Measurements from ENCODE around the gene AFF2.

AFF2 gene

DNA sequence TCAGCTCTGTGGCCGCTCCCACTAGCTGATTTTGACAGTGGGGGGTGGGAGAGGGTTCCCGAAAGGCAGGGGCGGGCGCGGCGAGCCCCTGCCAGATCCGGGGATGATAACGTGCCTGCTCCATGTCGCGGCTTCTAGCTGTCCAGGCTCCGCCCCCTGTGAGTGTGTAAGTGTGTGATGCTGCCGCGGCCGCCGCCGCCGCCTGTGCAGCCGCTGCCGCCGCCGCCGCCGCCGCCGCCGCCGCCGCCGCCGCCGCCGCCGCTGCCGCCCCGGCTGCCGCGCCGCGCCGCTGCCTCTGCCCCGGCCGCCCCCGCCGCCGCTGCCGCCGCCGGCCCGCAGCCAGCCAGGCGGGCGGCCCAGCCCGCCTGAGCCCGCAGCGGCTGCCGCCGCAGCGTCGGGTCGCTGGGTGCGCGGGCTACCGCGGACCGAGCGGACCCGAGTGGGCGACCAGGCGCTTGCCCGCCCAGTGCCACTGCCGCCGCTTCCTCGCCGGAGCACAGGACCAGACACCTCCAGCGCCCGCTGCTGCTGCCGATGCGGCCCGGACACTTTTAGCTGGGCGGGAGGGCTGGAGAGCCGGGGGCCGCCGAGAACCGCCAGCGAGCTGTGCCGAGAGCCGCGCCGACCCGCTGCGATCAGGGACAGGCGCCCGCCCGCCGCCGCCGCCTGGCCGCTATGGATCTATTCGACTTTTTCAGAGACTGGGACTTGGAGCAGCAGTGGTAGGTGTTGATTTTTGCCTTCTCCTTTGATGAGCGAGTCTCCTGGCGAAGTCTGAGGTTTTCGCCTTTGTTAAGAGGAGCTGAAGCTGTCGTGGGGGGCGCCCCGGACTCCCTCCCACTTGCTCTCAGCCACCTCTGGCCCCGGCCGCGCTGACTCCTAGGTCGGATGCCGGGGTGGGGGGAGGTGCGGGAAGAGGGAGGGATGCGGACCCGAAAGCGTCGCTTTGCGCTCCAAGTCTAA is at the start of gene AFF2:
TSS of gene AFF2 (plus strand) at position 195 of the 963 bp plus-strand sequence. CDS start at position 676, 481 bp downstream.
- DNase-seq = no peak

GRCh38 chrX:148457279-148457678 is 43.1 kb upstream of the AFF2 start:
- DNase-seq = no peak

DNA sequence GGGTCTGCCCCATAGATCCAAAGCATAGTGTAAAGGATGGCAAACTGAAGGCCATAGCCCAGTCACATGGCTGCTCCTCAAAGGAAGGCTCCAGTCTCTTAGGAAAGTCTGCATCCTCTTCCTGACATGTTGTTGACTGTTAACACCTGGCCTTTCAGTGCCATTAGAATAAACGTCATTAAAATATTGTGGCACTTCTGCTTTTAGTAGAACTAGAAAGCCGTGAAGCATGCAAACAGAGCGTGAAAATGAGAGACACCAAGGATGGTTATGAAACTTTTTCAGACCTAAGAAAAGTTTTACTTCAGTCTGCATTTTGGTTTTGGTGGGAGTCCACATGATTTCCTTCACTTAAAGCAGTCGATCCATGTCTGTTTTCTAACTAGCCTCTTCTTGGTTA is 41.1 kb upstream of the AFF2 start:
- no peak for DNase-seq

GRCh38 chrX:148466292-148466691 is 34.1 kb upstream of the AFF2 start:
- DNase-seq = no peak

DNA sequence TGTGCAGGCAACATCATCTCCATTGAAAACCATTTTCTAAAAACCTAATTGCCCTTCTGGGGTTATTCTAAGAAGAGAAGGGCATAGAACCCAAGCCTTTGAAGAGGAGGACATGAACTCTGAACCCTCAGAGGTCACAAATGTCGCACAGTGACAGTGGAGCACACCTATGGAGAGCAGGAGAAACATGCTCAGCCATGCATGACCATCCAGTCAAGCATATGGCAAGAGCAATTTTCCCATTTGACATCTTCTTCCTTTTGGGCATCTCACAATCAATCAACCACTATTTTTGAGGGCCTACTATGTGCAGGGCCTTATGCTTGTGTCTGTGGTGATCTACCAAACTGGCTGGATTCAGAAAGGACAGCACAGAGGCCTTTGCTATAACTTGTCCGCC is 30.1 kb upstream of the AFF2 start:
- DNase-seq = no peak

- no peak for DNase-seq
Observed at GRCh38 chrX:148474030-148474429, 26.4 kb upstream of the AFF2 start.

DNA sequence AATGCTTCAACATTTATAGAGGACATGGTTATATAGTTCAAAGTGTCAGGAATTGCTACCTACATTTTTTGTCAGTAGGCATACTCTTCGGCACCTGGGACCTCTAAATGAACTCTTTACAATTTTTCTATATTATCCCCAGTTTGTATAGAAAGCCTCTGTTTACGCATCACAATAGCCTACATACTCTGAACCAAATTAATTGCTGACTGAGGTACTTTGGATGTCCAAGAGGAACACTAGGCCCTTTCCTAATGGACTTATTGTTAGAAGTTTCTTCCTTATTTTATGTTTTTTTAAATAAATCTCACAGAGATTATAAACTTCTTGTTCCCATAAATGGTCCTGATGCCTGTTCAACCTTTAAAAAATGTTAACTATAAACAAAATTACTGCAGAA is 8.4 kb upstream of the AFF2 start:
- no peak for DNase-seq

DNA sequence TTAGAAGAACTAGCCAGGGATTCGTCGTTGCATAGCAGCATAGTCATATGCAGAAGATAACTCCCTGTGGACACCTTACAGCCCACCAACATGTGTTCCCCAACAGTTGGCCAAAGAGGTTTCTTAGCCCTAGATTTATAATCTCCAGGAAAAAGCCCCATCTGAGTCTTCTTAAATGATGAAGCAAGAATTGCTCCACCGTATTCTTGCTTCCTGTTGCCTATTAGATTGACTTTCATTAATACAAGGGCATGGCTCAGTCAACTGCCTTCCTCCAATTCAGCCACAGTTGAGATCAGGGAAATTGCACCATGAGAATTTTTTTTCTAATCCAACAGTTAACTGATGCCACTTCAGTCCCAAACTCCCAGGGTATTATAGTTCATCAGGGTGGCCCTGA is 5.2 kb upstream of the AFF2 start:
- DNase-seq = no peak

- DNase-seq = no peak
Observed at GRCh38 chrX:148498067-148498466, 2.4 kb upstream of the AFF2 start.

- DNase-seq = no peak
Observed at GRCh38 chrX:148499638-148500422, 587 bp upstream of the AFF2 start.

DNA sequence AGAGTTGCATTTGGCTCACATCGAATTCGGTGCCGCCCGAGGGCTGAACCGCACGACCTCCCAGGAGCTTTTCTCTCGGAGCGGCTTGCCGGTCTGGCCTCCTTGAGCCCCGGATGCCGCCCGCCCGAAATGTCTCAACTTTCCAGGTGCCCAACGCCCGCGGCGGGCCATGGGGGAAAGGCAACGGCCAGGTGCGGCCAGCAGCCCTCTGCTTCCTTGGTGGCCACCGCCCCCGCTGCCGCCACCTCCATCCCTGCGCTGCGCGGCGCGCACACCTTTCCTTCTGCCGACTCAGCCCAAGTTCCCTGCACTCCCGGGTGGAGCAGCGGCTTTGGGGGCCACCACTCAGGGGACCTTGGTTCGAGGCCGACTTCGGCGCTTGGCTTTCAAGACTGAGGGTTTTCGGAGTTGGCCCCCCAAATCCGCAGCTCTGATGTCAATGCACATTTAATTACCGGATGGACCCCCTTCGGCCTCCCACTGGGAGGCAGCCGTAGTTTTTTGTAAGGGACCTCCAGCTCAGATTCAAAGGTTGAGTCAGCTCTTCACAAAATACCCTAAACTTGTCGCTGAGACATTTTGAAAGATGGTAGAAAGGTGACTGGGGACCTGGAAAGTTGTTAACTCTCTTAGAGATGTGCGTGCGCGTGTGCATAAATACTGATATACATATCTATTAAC is 1.1 kb downstream of the AFF2 start:
- no peak for DNase-seq

DNA sequence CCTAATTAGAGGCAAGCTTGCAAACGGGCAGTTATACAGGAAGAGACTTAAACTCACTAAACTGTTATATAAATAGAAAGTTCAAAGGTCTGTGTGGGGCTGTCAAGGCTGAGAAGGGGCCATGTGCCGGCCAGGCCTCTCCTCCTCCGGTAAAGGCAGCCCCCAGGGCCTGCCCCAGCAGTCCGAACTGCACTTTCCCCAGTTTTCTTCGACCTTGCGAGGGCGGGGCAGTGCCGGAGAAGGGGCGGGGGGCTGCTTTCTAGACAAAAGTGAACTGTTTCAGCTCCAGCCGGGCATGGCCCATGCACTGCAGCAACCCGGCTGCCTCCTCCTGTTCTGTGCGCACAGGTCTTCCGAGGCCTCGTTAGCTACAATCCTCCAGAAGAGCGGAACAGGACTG is 4.1 kb downstream of the AFF2 start:
- DNase-seq = no peak

- no peak for DNase-seq
Observed at GRCh38 chrX:148507418-148507817, 7.0 kb downstream of the AFF2 start.

DNA sequence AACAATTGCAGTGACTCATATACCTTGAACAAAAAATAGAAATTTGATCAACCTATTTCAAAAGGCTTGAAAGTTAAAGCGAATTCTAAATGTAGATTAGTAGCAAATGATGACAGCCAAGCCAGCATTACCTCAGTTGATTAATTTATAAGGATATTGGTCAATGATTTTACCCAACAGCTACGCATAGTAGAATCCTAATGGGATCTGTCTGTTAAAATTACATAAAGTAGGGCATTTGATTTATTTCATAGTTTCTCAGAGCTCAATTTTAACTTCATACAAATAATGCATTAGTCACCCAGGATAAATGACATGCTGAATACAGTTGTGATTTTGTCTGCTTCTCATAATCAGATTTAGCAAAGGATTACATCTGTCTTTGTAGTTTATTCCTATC is 12.0 kb downstream of the AFF2 start:
- no peak for DNase-seq

- no peak for DNase-seq
Observed at GRCh38 chrX:148513661-148514060, 13.2 kb downstream of the AFF2 start.

DNA sequence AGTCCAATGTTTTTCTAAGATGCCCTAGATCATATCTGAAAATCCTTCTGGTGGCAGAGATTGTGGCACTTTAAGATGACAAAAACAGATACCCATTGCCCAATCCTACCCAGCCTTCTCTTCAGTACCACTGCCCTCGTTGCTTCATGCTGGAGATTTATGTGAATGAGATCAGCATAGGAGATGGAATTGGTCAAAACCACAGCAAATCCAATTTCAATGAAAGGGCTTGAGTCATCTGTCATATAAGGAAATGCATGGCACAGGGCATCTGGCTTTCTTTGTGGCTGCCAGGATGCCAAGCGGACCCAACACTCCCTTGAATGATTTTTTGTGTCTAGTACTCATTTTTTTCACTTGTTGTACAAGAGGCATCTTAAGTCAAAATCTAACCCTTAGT is 16.8 kb downstream of the AFF2 start:
- DNase-seq = no peak

- DNase-seq = no peak
Observed at GRCh38 chrX:148522006-148522405, 21.6 kb downstream of the AFF2 start.

DNA sequence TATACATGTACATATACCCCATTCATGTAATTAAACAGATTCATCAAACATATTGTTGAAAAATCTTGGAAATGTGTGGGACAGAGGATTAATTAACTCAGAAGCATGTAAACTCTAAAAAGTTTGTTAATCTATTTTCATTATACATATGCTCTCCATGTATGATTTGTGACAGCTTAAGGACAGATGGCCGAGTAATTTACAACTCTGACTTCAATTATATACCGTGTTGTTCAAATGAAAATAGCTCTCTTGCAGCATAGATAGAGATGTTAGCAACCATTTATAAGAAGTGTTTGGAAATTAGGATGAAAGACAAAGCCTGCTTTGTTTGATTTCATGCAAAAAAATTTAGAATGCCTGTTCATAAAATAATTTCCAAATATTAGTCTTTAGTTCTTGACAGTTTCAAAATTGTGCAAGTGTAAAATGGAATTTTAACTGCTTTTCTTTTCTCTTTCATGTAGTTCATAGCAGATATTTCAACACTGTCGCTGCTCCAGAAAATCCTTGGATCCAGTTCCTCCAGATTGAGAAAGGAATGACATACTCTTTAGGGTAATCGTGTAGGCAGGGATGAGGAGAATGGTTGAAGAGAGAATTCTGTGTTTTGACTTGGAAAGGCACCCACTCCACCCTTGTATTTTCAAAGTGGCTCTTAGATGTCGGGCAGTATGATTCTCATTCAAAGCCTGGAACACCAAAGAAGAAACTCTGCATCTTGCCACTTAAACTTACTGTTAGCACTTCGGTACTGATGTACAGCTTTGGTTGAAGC is 23.1 kb downstream of the AFF2 start:
- DNase-seq = no peak

GRCh38 chrX:148530464-148531077 is 30.2 kb downstream of the AFF2 start:
- DNase-seq = no peak

- no peak for DNase-seq
Observed at GRCh38 chrX:148534291-148534690, 33.9 kb downstream of the AFF2 start.

DNA sequence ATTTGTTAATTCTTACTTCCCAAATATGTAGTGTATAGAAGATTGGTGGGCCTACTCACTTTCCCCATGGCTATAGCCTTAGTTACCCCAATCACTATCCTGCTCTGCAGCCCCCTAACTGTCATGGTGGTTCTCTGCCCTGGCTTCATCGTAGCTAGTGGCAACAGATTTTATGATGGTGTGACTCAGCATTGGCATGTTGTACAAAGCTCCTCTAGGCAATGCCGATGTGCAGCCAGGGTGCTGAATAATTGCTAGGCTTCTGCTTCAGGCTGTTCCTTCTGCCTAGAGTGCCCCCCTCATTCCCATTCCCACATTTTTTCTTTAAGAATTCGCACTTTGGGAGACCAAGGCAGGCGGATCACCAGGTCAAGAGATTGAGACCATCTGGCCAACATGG is 35.2 kb downstream of the AFF2 start:
- DNase-seq = no peak

- no peak for DNase-seq
Observed at GRCh38 chrX:148536961-148537360, 36.5 kb downstream of the AFF2 start.

Measured in GOT3 (cell line).